ENCODE results near the gene RGS3.

The RGS3 gene

GRCh38 chr9:113645227-113645977 lies 181.9 kb downstream of the RGS3 start:
- DNase-seq, result no peak

GRCh38 chr9:113645978-113646253 lies 182.4 kb downstream of the RGS3 start:
- no peak for DNase-seq

- DNase-seq, result no peak
These were observed 183.0 kb downstream of the RGS3 start for GRCh38 chr9:113646491-113646890.
